ENCODE measurements around the gene CLEC16A.

- TF ChIP-seq POLR2A (IDR thresholded peaks at IDR 0.05; ENCODE audit: low read depth, low read length) (no peak), TAF1 (IDR thresholded peaks at IDR 0.05; ENCODE audit: low read depth, low read length) (no peak), POLR2AphosphoS5 (IDR thresholded peaks at IDR 0.05; ENCODE audit: low read depth, low read length) (no peak), POU2F2 (IDR thresholded peaks at IDR 0.05; ENCODE audit: low read depth, low read length) (no peak), SPI1 (IDR thresholded peaks at IDR 0.05; ENCODE audit: low read depth, low read length) (no peak), PAX5 (IDR thresholded peaks at IDR 0.05; ENCODE audit: insufficient read depth, low read length, severe bottlenecking) (no peak)
Observed at GRCh38 chr16:11151156-11151884, 207.0 kb downstream of the CLEC16A start.

Measured in GM12891 (cell line).